HG03097 (cell line): ENCODE data around the gene FCN1.

ENCODE experiments used
- ATAC-seq: cut with Tn5 transposase; IDR thresholded peaks from one replicate; pipeline ENCODE4 v1.9.1; 2021; ENCODE audit not compliant: unreplicated experiment, low FRiP score

FCN1 gene

GRCh38 chr9:134937566-134938345, 20.0 kb upstream of the FCN1 start:
- no peak for ATAC-seq

- no peak for ATAC-seq
Measured at GRCh38 chr9:134937164-134937555, 19.4 kb upstream of the FCN1 start.

- no peak for ATAC-seq
Measured at GRCh38 chr9:134936346-134937163, 18.8 kb upstream of the FCN1 start.

GRCh38 chr9:134935701-134936345, 18.1 kb upstream of the FCN1 start:
- no peak for ATAC-seq

- no peak for ATAC-seq
Measured at GRCh38 chr9:134935056-134935640, 17.4 kb upstream of the FCN1 start.

GRCh38 chr9:134933076-134933659, 15.5 kb upstream of the FCN1 start:
- ATAC-seq = no peak

GRCh38 chr9:134932606-134933005, 14.9 kb upstream of the FCN1 start:
- ATAC-seq = no peak

GRCh38 chr9:134932171-134932570, 14.5 kb upstream of the FCN1 start:
- ATAC-seq = no peak

- no peak for ATAC-seq
Measured at GRCh38 chr9:134930398-134930797, 12.7 kb upstream of the FCN1 start.

- no peak for ATAC-seq
Measured at GRCh38 chr9:134929193-134930158, 11.8 kb upstream of the FCN1 start.

GRCh38 chr9:134928436-134929192, 10.9 kb upstream of the FCN1 start:
- ATAC-seq = no peak

- no peak for ATAC-seq
Measured at GRCh38 chr9:134925011-134925511, 7.3 kb upstream of the FCN1 start.

- no peak for ATAC-seq
Measured at GRCh38 chr9:134923466-134923865, 5.8 kb upstream of the FCN1 start.

- ATAC-seq = no peak
Measured at GRCh38 chr9:134922932-134923240, 5.2 kb upstream of the FCN1 start.

- no peak for ATAC-seq
Measured at GRCh38 chr9:134922066-134922931, 4.6 kb upstream of the FCN1 start.

- no peak for ATAC-seq
Measured at GRCh38 chr9:134919303-134919702, 1.6 kb upstream of the FCN1 start.

GRCh38 chr9:134918646-134919045, 934 bp upstream of the FCN1 start:
- no peak for ATAC-seq

GRCh38 chr9:134916161-134916665, 1.5 kb downstream of the FCN1 start:
- ATAC-seq = no peak
